OCI-LY7 (cell line): ENCODE data around the gene UGT2B11.

Experiments
- CTCF ChIP-seq: fragments of 200-600 bp; sonication (generic); conservative IDR thresholded peaks from 2 replicates; pipeline ENCODE4 v1.5.1; 2014; ENCODE audit warnings: mild to moderate bottlenecking, antibody characterized with exemption, low read length, moderate library complexity, mixed read lengths
- EZH2phosphoT487 ChIP-seq: fragments of 200-600 bp; sonication (generic); IDR thresholded peaks from 2 replicates; pipeline ENCODE4 v1.6.1; 2018; ENCODE audit warnings: low read depth, borderline replicate concordance, mild to moderate bottlenecking, mixed run types, antibody characterized with exemption, low read length, moderate library complexity, mixed read lengths

- TF ChIP-seq CTCF (no peak), EZH2phosphoT487 (no peak)
Measured at GRCh38 chr4:69239092-69239491, 24.5 kb upstream of the UGT2B11 start.
